ENCODE data around the gene RHBDL3. TPM values are rescaled to one million over a fixed set of nuclear protein-coding genes. Genes with fewer than 3 reads are reported as not detected.
A peak's percentile ranks its signal among the peaks of the same experiment; 100 is the strongest.
"Not testable (repeated sequence)": the region's sequence is repeated elsewhere in the genome, so short reads cannot be mapped to it uniquely, and the experiment has no call there.

RHBDL3 gene
- total RNA-seq, 1 experiment from 2014 or later = 13.2 TPM

- H3K4me1 Mint-ChIP-seq = peaks cover 21% of the 10 kb centered on the region
- no peak overlapping the region for H3K27ac Mint-ChIP-seq
- no peaks in the 10 kb centered on the region for H3K27me3 Mint-ChIP-seq (ENCODE audit: low read depth)
- H3K9me3 Mint-ChIP-seq = no peaks in the 10 kb centered on the region
- no peaks in the 10 kb centered on the region for H3K36me3 Mint-ChIP-seq
- no peak for DNase-seq (ENCODE audit: low spot score)
- ChIA-PET CTCF (interaction anchor here (0.6 to 5.2 kb wide), 16 partner anchors 10 to 966 kb away, joined by 3 to 40 read pairs (median 6); partner anchors contain the start of genes CDK5R1 and PSMD11), POLR2A (interaction anchor here (1.0 to 1.6 kb wide), 2 partner anchors 30 to 65 kb away, joined by 4 to 5 read pairs; no protein-coding TSS in a partner anchor)
- no peak for ATAC-seq
- H3K4me3 Mint-ChIP-seq = no peak overlapping the region
- no peak for TF ChIP-seq ZNF671 (CRISPR knock-in tag; IDR thresholded peaks at IDR 0.05)
- no peak for TF ChIP-seq E2F5 (CRISPR knock-in tag; IDR thresholded peaks at IDR 0.05)
- no peak for TF ChIP-seq PRDM15 (CRISPR knock-in tag; IDR thresholded peaks at IDR 0.05)
- no peak for TF ChIP-seq CREM (CRISPR knock-in tag; IDR thresholded peaks at IDR 0.05)
- no peak for TF ChIP-seq RELA (CRISPR knock-in tag; IDR thresholded peaks at IDR 0.05; ENCODE audit: borderline replicate concordance)
- TF ChIP-seq ATF3 (CRISPR knock-in tag; conservative IDR thresholded peaks at IDR 0.05) = no peak
- no peak for TF ChIP-seq FOXK1 (CRISPR knock-in tag; IDR thresholded peaks at IDR 0.05)
- no peak for TF ChIP-seq ZMAT4 (CRISPR knock-in tag; IDR thresholded peaks at IDR 0.05)
Observed at GRCh38 chr17:32318071-32318470, 52.4 kb downstream of the RHBDL3 start.

- TF ChIP-seq FOXJ3 (CRISPR knock-in tag; IDR thresholded peaks at IDR 0.05; ENCODE audit: borderline replicate concordance) (no peak), CTCF (IDR thresholded peaks at IDR 0.05) (peak; percentile 94), ZSCAN18 (CRISPR knock-in tag; IDR thresholded peaks at IDR 0.05) (no peak), SP1 (CRISPR knock-in tag; conservative IDR thresholded peaks at IDR 0.05) (peak; percentile 39; the same call in 1 of the 2 replicates), HMGXB4 (CRISPR knock-in tag; IDR thresholded peaks at IDR 0.05) (0 out of 2 replicates have a peak, but pooled peaks have one; percentile 43), ZNF121 (CRISPR knock-in tag; IDR thresholded peaks at IDR 0.05) (0 out of 2 replicates have a peak, but pooled peaks have one; percentile 5)
- no peak overlapping the region for H3K27ac Mint-ChIP-seq
- H3K27me3 Mint-ChIP-seq (ENCODE audit: low read depth) = no peaks in the 10 kb centered on the region
- no peaks in the 10 kb centered on the region for H3K9me3 Mint-ChIP-seq
- H3K4me3 Mint-ChIP-seq = no peak overlapping the region
- H3K36me3 Mint-ChIP-seq = no peaks in the 10 kb centered on the region
- POLR2A ChIA-PET = interaction anchor here (1.0 kb wide), 1 partner anchor 66 kb away, joined by 3 read pairs; no protein-coding TSS in a partner anchor
- peaks cover 35% of the 10 kb centered on the region for H3K4me1 Mint-ChIP-seq
- ATAC-seq (peak; percentile 86), DNase-seq (ENCODE audit: low spot score) (peak; percentile 93)
- CTCF ChIA-PET = interaction anchor here (0.6 to 5.2 kb wide), 28 partner anchors 9 to 167 kb away, joined by 3 to 40 read pairs (median 6); partner anchors contain the start of genes CDK5R1 and PSMD11
Observed at GRCh38 chr17:32319548-32319905, 53.9 kb downstream of the RHBDL3 start.

GRCh38 chr17:32320080-32320479, 54.4 kb downstream of the RHBDL3 start:
- H3K27me3 Mint-ChIP-seq (ENCODE audit: low read depth); ATAC-seq; H3K4me3 Mint-ChIP-seq; H3K27ac Mint-ChIP-seq; DNase-seq (ENCODE audit: low spot score); H3K36me3 Mint-ChIP-seq; H3K9me3 Mint-ChIP-seq: not testable (repeated sequence)
- H3K4me1 Mint-ChIP-seq = peaks cover 33% of the 10 kb centered on the region
- POLR2A ChIA-PET = interaction anchor here (1.0 kb wide), 1 partner anchor 67 kb away, joined by 3 read pairs; no protein-coding TSS in a partner anchor
- CTCF ChIA-PET = interaction anchor here (0.6 to 5.2 kb wide), 23 partner anchors 8 to 124 kb away, joined by 3 to 40 read pairs (median 6); partner anchors contain the start of gene PSMD11
